Endothelial cell of umbilical vein (primary cell): ENCODE measurements around the gene CPOX.

Experiments used
- EZH2 ChIP-seq: IDR thresholded peaks from 2 replicates; pipeline ENCODE4 v1.6.1; 2012; ENCODE audit warnings: borderline replicate concordance, low read depth, mild to moderate bottlenecking, moderate library complexity, low read length, inconsistent platforms; ENCODE audit not compliant: severe bottlenecking
- JUN ChIP-seq: IDR thresholded peaks from 2 replicates; pipeline ENCODE4 v1.6.1; 2011; ENCODE audit warnings: borderline replicate concordance, low read depth; ENCODE audit not compliant: insufficient read length, insufficient read depth
- POLR2A ChIP-seq: IDR thresholded peaks from 2 replicates; pipeline ENCODE4 v1.6.1; 2012; ENCODE audit warnings: low read depth, mild to moderate bottlenecking, control low read depth, low read length
- TF ChIP-seq, protein P1 (sequence below), 2 donors: IDR thresholded peaks; 1 replicate in 1 of 2; 2 replicates in 1 of 2; pipeline ENCODE4 v1.5.1; 2011; ENCODE audit warnings: low read length in 2 of 2, mild to moderate bottlenecking in 2 of 2, moderate library complexity in 2 of 2, control low read depth in 1 of 2, inconsistent platforms in 1 of 2, low read depth in 1 of 2; ENCODE audit not compliant: insufficient read depth in 1 of 2; ENCODE audit errors: extremely low read depth in 1 of 2

DNA sequence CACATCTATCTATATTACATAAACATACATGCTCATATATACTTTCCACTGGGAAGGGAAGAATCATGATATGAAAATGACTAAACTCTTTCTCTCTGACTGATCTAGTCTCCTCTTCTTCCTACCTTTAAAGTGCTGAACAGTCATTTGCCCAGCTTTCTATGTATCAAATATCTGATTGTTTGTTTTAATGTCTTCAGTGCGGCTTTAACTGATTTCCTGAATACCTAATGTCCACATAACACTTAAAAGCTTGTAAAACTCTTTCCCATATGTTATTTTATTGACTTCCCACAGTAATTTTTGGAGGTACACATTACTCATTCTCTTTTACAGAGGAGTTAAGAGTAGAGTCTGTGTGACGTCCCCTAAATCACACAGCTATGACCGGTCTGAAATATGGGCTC is 28.2 kb downstream of the CPOX start:
- TF ChIP-seq, protein P1, sequence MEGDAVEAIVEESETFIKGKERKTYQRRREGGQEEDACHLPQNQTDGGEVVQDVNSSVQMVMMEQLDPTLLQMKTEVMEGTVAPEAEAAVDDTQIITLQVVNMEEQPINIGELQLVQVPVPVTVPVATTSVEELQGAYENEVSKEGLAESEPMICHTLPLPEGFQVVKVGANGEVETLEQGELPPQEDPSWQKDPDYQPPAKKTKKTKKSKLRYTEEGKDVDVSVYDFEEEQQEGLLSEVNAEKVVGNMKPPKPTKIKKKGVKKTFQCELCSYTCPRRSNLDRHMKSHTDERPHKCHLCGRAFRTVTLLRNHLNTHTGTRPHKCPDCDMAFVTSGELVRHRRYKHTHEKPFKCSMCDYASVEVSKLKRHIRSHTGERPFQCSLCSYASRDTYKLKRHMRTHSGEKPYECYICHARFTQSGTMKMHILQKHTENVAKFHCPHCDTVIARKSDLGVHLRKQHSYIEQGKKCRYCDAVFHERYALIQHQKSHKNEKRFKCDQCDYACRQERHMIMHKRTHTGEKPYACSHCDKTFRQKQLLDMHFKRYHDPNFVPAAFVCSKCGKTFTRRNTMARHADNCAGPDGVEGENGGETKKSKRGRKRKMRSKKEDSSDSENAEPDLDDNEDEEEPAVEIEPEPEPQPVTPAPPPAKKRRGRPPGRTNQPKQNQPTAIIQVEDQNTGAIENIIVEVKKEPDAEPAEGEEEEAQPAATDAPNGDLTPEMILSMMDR (IDR thresholded peaks at IDR 0.05; ENCODE audit: extremely low read depth in 1 of 2, insufficient read depth in 1 of 2, low read depth in 1 of 2, low read length in 2 of 2), result no peak
- TF ChIP-seq POLR2A (no peak), EZH2 (no peak), JUN (no peak)
